Chondrocyte (in vitro differentiated cells): ENCODE results near the gene TJP2. TPM values are rescaled to one million over a fixed set of nuclear protein-coding genes. Genes with fewer than 3 reads are reported as not detected.
A peak's percentile ranks its signal among the peaks of the same experiment; 100 is the strongest.

Experiments
- DNase-seq: peaks from one replicate; pipeline ENCODE4 v3.0.0; 2021; ENCODE audit warnings: mixed read lengths, low spot score
- H3K27ac Mint-ChIP-seq: one replicate; pipeline ENCODE4 v1.8.0; 2021; ENCODE audit warnings: mild to moderate bottlenecking, moderate library complexity, mixed read lengths; ENCODE audit not compliant: unreplicated experiment
- H3K27me3 Mint-ChIP-seq: 2 replicates; pipeline ENCODE4 v1.8.0; 2021; ENCODE audit warnings: low read depth, mixed read lengths
- H3K36me3 Mint-ChIP-seq: 2 replicates; pipeline ENCODE4 v1.8.0; 2021; ENCODE audit warnings: low read depth, mixed read lengths
- H3K4me1 Mint-ChIP-seq: 2 replicates; pipeline ENCODE4 v1.8.0; 2021; ENCODE audit warnings: low read depth, mild to moderate bottlenecking, mixed read lengths
- H3K4me3 Mint-ChIP-seq: one replicate; pipeline ENCODE4 v1.8.0; 2021; ENCODE audit warnings: mild to moderate bottlenecking, moderate library complexity, mixed read lengths; ENCODE audit not compliant: unreplicated experiment
- H3K9me3 Mint-ChIP-seq: 2 replicates; pipeline ENCODE4 v1.8.0; 2021; ENCODE audit warnings: low read depth, mixed read lengths
- CTCF ChIP-seq: fragments of 200-600 bp; sonication (generic); IDR thresholded peaks from 2 replicates; pipeline ENCODE4 v1.5.0; 2021; ENCODE audit warnings: antibody characterized with exemption, mild to moderate bottlenecking, moderate library complexity
- total RNA-seq: library from RNA; stranded (reverse); gene quantifications from 3 replicates; pipeline ENCODE4 v1.2.1, GENCODE V29; 2021

Gene TJP2
- total RNA-seq, 1 donor from 2014 or later: 50.6 TPM

GRCh38 chr9:69223605-69224004 lies 49.5 kb downstream of the TJP2 start:
- H3K4me3 Mint-ChIP-seq: no peak overlapping the region
- TF ChIP-seq CTCF: peak; percentile 83
- peak overlapping the region; percentile 20 for H3K27ac Mint-ChIP-seq
- H3K36me3 Mint-ChIP-seq: peaks cover 18% of the 10 kb centered on the region
- peaks cover 10% of the 10 kb centered on the region for H3K4me1 Mint-ChIP-seq
- DNase-seq: no peak
- no peaks in the 10 kb centered on the region for H3K27me3 Mint-ChIP-seq
- H3K9me3 Mint-ChIP-seq: no peaks in the 10 kb centered on the region

DNA sequence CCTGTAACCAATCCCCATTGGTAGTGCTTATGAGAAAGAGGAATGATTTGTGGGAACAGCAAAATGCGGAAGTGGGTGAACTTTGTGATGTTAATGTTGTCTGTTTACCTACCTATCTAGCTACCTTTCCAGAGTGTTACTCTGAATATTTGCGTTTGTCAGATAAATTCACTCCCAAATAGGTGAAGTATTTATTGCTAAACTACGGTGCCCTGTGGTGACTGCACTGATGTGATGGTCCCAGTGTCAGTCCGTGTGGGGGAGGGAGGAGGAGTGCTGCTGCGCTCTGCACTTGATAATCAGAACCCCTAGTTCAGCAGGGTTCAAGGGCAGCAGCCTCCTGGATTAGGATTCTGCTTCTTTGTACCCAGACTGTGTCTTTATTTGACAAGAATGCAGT lies 55.3 kb downstream of the TJP2 start:
- Mint-ChIP-seq H3K36me3 (peaks cover 25% of the 10 kb centered on the region), H3K4me1 (no peaks in the 10 kb centered on the region), H3K27me3 (no peaks in the 10 kb centered on the region), H3K4me3 (no peak overlapping the region), H3K27ac (no peak overlapping the region), H3K9me3 (no peaks in the 10 kb centered on the region)
- TF ChIP-seq CTCF: no peak
- no peak for DNase-seq

- no peak for TF ChIP-seq CTCF
- Mint-ChIP-seq H3K27me3 (no peaks in the 10 kb centered on the region), H3K4me1 (no peaks in the 10 kb centered on the region), H3K9me3 (no peaks in the 10 kb centered on the region), H3K4me3 (no peak overlapping the region), H3K36me3 (peaks cover 32% of the 10 kb centered on the region), H3K27ac (no peak overlapping the region)
- no peak for DNase-seq
Measured at GRCh38 chr9:69232135-69232534, 58.1 kb downstream of the TJP2 start.

DNA sequence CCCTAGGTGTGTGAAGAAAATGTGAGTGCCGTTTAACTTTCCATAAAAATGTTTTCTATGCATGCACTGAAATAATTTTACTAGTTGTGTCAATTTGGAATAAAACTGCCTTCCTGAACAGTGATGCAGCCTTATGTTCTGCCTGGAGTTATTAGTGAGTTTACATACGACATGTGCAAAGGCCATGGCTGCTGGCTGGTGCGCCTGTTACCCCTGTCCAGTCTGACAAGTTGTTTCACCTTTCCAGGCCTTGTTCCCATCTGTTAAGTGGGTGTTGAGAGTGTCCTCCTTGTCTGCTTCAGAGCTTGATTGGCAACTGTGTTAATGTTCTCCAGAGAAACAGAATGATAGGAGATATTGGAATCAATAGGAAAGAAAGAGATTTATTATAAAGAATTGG lies 60.6 kb downstream of the TJP2 start:
- Mint-ChIP-seq H3K4me1 (no peaks in the 10 kb centered on the region), H3K36me3 (peaks cover 32% of the 10 kb centered on the region), H3K27me3 (no peaks in the 10 kb centered on the region), H3K27ac (no peak overlapping the region), H3K9me3 (no peaks in the 10 kb centered on the region), H3K4me3 (no peak overlapping the region)
- DNase-seq: no peak
- no peak for TF ChIP-seq CTCF

DNA sequence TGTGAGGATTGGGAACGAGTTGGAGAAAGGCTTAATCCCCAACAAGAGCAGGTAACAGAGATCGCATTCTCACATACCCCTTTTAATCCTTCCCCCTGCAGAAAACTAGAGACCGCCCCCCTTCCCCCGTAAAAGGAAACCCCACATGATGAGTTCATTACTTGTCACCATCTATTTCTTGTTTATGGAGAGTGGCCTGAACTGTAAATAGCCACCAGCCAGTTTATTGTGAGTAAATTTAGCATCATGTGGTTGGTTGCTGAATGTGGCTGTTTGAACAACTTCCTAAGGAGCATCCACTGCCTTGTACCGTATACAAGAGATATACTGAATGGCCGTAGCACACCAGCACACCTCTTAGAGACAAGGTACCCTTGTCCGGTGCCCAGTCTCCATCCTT lies 62.1 kb downstream of the TJP2 start:
- Mint-ChIP-seq H3K27me3 (no peaks in the 10 kb centered on the region), H3K9me3 (no peaks in the 10 kb centered on the region), H3K27ac (no peak overlapping the region), H3K4me1 (no peaks in the 10 kb centered on the region), H3K4me3 (no peak overlapping the region), H3K36me3 (peaks cover 30% of the 10 kb centered on the region)
- no peak for TF ChIP-seq CTCF
- DNase-seq: no peak
